DOHH2 (cell line): Measurements from ENCODE around the gene HMX1.

Source experiments
- EZH2phosphoT487 ChIP-seq: fragments of 200-600 bp; sonication (generic); IDR thresholded peaks from 2 replicates; pipeline ENCODE4 v1.6.1; 2017; ENCODE audit warnings: borderline replicate concordance, mild to moderate bottlenecking, antibody characterized with exemption, low read length, moderate library complexity, mixed read lengths
- TF ChIP-seq, protein P1 (sequence below): fragments of 200-600 bp; sonication (generic); IDR thresholded peaks from one replicate; pipeline ENCODE4 v1.5.1; 2014; ENCODE audit warnings: antibody characterized with exemption, mild to moderate bottlenecking, low read depth, low read length; ENCODE audit not compliant: poor library complexity, severe bottlenecking

DNA sequence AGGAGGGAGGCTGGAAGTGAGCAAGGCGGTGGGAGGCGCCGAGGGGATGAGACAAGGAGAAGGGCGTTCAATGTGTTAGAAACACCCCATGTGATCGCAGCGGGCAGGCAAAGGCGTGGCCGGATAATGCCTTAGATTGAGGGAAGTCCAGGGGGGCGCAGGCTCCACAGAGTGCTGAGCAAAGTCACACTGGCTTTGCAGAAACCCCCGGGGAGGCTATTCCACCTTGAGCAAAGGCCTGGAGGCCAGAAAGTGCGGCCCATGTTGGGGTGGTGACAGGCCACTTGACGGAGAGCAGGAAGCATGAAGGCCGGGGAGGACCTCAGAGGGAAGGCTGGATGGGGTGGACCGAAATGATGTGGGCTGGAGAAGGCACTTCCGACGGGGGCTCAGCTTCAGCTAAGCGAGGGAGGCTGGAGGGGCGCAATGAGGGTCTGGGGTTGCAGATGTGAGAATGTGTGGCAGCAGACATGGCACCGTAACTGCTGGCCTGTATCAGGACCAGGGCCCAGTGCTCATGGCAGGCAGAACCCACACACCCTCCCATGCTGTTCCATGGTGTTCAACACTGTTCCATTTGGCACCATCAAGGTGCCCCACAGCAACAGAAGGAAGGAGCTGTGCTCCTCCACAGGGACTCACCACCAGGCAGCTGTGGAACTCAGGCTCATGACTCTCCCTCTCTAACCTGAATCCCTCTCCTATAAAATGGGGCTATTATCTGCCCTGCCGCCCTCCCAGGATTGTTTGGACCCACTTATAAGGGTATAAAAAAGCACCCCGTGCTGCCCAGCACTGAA lies 50.3 kb downstream of the HMX1 start:
- TF ChIP-seq, protein P1, sequence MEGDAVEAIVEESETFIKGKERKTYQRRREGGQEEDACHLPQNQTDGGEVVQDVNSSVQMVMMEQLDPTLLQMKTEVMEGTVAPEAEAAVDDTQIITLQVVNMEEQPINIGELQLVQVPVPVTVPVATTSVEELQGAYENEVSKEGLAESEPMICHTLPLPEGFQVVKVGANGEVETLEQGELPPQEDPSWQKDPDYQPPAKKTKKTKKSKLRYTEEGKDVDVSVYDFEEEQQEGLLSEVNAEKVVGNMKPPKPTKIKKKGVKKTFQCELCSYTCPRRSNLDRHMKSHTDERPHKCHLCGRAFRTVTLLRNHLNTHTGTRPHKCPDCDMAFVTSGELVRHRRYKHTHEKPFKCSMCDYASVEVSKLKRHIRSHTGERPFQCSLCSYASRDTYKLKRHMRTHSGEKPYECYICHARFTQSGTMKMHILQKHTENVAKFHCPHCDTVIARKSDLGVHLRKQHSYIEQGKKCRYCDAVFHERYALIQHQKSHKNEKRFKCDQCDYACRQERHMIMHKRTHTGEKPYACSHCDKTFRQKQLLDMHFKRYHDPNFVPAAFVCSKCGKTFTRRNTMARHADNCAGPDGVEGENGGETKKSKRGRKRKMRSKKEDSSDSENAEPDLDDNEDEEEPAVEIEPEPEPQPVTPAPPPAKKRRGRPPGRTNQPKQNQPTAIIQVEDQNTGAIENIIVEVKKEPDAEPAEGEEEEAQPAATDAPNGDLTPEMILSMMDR: no peak
- no peak for TF ChIP-seq EZH2phosphoT487
